AG04449 (cell line): ENCODE measurements around the gene NT5E.

ENCODE experiments used
- CTCF ChIA-PET: fragments of 350-600 bp; formaldehyde crosslinking; extraction: SDS; loops from one replicate; lab custom pipeline; 2021; ENCODE audit warnings: antibody characterized with exemption; lab: Yijun Ruan, JAX
- POLR2A ChIA-PET: fragments of 400-600, 350-600 bp; formaldehyde crosslinking; extraction: SDS; loops from one replicate; lab custom pipeline; 2020; ENCODE audit warnings: antibody characterized with exemption, inconsistent platforms; lab: Yijun Ruan, JAX
- DNase-seq: peaks from one replicate; pipeline ENCODE4 v3.0.0-alpha.2; 2010; ENCODE audit warnings: low read depth, low spot score
- H3K4me3 ChIP-seq: 2 replicates; pipeline ENCODE4 v1.5.1; 2011; ENCODE audit warnings: low read depth, mild to moderate bottlenecking, control low read depth, low read length
- CTCF ChIP-seq: IDR thresholded peaks from one replicate; pipeline ENCODE4 v1.5.1; 2011; ENCODE audit warnings: mild to moderate bottlenecking, moderate library complexity, low read length, control low read depth, inconsistent platforms; ENCODE audit not compliant: insufficient read depth; ENCODE audit errors: missing control alignments

The NT5E gene

GRCh38 chr6:85425997-85426396 is 23.9 kb upstream of the NT5E start:
- H3K4me3 ChIP-seq = no peak overlapping the region
- TF ChIP-seq CTCF = no peak
- DNase-seq = no peak
- ChIA-PET CTCF (no interaction called here), POLR2A (no interaction called here)

- no peak for TF ChIP-seq CTCF
- POLR2A ChIA-PET = no interaction called here
- H3K4me3 ChIP-seq = no peak overlapping the region
- DNase-seq = no peak
- CTCF ChIA-PET = no interaction called here
Measured at GRCh38 chr6:85428486-85428885, 21.4 kb upstream of the NT5E start.

GRCh38 chr6:85429346-85429745 is 20.5 kb upstream of the NT5E start:
- DNase-seq = no peak
- POLR2A ChIA-PET = no interaction called here
- no peak overlapping the region for H3K4me3 ChIP-seq
- CTCF ChIA-PET = interaction anchor here (0.9 to 2.3 kb wide), 3 partner anchors 15 to 53 kb away, joined by 3 to 5 read pairs (median 5); no protein-coding TSS in a partner anchor
- TF ChIP-seq CTCF = no peak

- CTCF ChIA-PET = interaction anchor here (0.9 to 4.6 kb wide), 4 partner anchors 9 to 53 kb away, joined by 3 to 18 read pairs (median 3); no protein-coding TSS in a partner anchor
- no peak overlapping the region for H3K4me3 ChIP-seq
- POLR2A ChIA-PET = no interaction called here
- TF ChIP-seq CTCF = no peak
- no peak for DNase-seq
Measured at GRCh38 chr6:85431271-85431670, 18.6 kb upstream of the NT5E start.

- no peak for TF ChIP-seq CTCF
- no peak overlapping the region for H3K4me3 ChIP-seq
- ChIA-PET POLR2A (no interaction called here), CTCF (interaction anchor here (1.1 to 4.6 kb wide), 2 partner anchors 10 to 41 kb away, joined by 3 to 18 read pairs; no protein-coding TSS in a partner anchor)
- DNase-seq = no peak
Measured at GRCh38 chr6:85432554-85432953, 17.3 kb upstream of the NT5E start.

GRCh38 chr6:85435851-85436250 is 14.0 kb upstream of the NT5E start:
- no peak for TF ChIP-seq CTCF
- no peak overlapping the region for H3K4me3 ChIP-seq
- POLR2A ChIA-PET = no interaction called here
- CTCF ChIA-PET = no interaction called here
- DNase-seq = no peak
